OCI-LY7 (cell line): ENCODE results near the gene TREML2. TPM values are rescaled to one million over a fixed set of nuclear protein-coding genes. Genes with fewer than 3 reads are reported as not detected.

ENCODE experiments used
- BruUV-seq: library from RNA; stranded (reverse); fragments of 400-500 nt; replicated peaks from 2 replicates; lab custom pipeline; 2021; lab: Mats Ljungman, UMichigan
- CTCF ChIA-PET: fragments of 300-600 bp; sonication (Branson Sonifier 250); formaldehyde crosslinking; loops from one replicate; lab custom pipeline; 2022; ENCODE audit warnings: antibody characterized with exemption; ENCODE audit not compliant: unreplicated experiment; lab: Charles Lee
- POLR2A ChIA-PET: fragments of 300-600 bp; sonication (Branson Sonifier 250); formaldehyde crosslinking; loops from one replicate; lab custom pipeline; 2022; ENCODE audit warnings: antibody characterized with exemption; lab: Charles Lee
- DNase-seq: peaks from one replicate; pipeline ENCODE4 v3.0.0-alpha.2; 2015; ENCODE audit warnings: low spot score
- H2AFZ ChIP-seq: fragments of 200-600 bp; sonication (generic), shearing (Covaris generic); 2 replicates; pipeline ENCODE4 v1.6.1; 2014; ENCODE audit warnings: mild to moderate bottlenecking, antibody characterized with exemption, low read length, moderate library complexity
- H3K27ac ChIP-seq: fragments of 200-600 bp; sonication (generic); 2 replicates; pipeline ENCODE4 v1.5.1; 2014; ENCODE audit warnings: mixed run types, low read depth, mild to moderate bottlenecking, moderate library complexity, low read length, inconsistent platforms; ENCODE audit not compliant: poor library complexity, severe bottlenecking
- H3K36me3 ChIP-seq: fragments of 200-600 bp; sonication (generic); 2 replicates; pipeline ENCODE4 v1.6.1; 2014; ENCODE audit warnings: mild to moderate bottlenecking, antibody characterized with exemption, low read length, moderate library complexity, mixed read lengths; ENCODE audit not compliant: insufficient read depth
- H3K4me1 ChIP-seq: fragments of 200-600 bp; sonication (generic); 2 replicates; pipeline ENCODE4 v1.5.1; 2014; ENCODE audit warnings: mild to moderate bottlenecking, low read length; ENCODE audit not compliant: insufficient read depth, poor library complexity, severe bottlenecking
- H3K4me2 ChIP-seq: fragments of 200-600 bp; sonication (generic); 2 replicates; pipeline ENCODE4 v1.6.1; 2014; ENCODE audit warnings: mild to moderate bottlenecking, low read length
- H3K4me3 ChIP-seq: fragments of 200-600 bp; sonication (generic); 2 replicates; pipeline ENCODE4 v1.5.1; 2014; ENCODE audit warnings: mild to moderate bottlenecking, low read depth, low read length; ENCODE audit not compliant: poor library complexity, severe bottlenecking
- H3K79me2 ChIP-seq: fragments of 200-600 bp; sonication (generic); 2 replicates; pipeline ENCODE4 v1.6.1; 2016; ENCODE audit warnings: low read depth, mild to moderate bottlenecking, low read length, moderate library complexity, mixed read lengths; ENCODE audit not compliant: insufficient read depth
- H3K9me2 ChIP-seq: fragments of 200-600 bp; sonication (generic); 2 replicates; pipeline ENCODE4 v1.6.1; 2016; ENCODE audit warnings: mild to moderate bottlenecking, low read length, mixed read lengths; ENCODE audit not compliant: insufficient read depth
- H3K9me3 ChIP-seq: fragments of 200-600 bp; sonication (generic); 2 replicates; pipeline ENCODE4 v1.6.1; 2014; ENCODE audit warnings: mild to moderate bottlenecking, mixed run types, low read length, mixed read lengths
- H4K20me1 ChIP-seq: fragments of 200-600 bp; sonication (generic); 2 replicates; pipeline ENCODE4 v1.6.1; 2014; ENCODE audit warnings: mild to moderate bottlenecking, antibody characterized with exemption, low read length, moderate library complexity, mixed read lengths; ENCODE audit not compliant: insufficient read depth
- EZH2phosphoT487 ChIP-seq: fragments of 200-600 bp; sonication (generic); IDR thresholded peaks from 2 replicates; pipeline ENCODE4 v1.6.1; 2018; ENCODE audit warnings: low read depth, borderline replicate concordance, mild to moderate bottlenecking, mixed run types, antibody characterized with exemption, low read length, moderate library complexity, mixed read lengths
- intact Hi-C: fragments of 100-400 bp; cut with micrococcal nuclease; formaldehyde crosslinking; loops from one replicate; pipeline ENCODE4 v1.10.0; 2022; ENCODE audit not compliant: unreplicated experiment
- total RNA-seq, 2 experiments: library from RNA; depleted of rRNA in 1 of 2; stranded (reverse); fragments of >200 nt in 1 of 2; shearing (Covaris generic) in 1 of 2; gene quantifications; 2 replicates each; pipeline ENCODE4 v1.2.3, GENCODE V29; 2014 to 2022
- TF ChIP-seq, protein P1 (sequence below): fragments of 200-600 bp; sonication (generic); conservative IDR thresholded peaks from 2 replicates; pipeline ENCODE4 v1.5.1; 2014; ENCODE audit warnings: mild to moderate bottlenecking, antibody characterized with exemption, low read length, moderate library complexity, mixed read lengths

The TREML2 gene
- total RNA-seq, 2 experiments from 2014 or later = 5.5 to 17.4 TPM

DNA sequence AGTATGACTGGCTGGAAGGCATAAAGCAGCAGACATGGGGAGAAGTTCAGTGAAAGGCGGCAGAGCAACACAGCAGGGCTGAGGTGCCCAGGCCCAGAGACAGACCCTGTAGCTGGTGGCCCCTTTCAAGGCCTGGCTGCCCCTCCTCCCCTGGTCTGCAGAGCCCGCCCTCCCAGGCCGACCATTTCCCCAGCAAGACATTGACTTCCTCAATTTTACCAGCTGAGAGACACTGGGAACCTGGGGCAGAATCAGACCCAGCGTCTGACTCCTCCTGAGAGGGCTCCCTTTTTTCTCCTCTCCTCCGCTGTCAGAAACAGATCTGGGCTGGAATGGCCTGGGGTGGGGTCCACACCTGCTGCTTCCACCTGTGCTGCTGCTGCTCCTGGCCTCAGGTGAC lies 27.1 kb upstream of the TREML2 start, which contains the start of gene TREML4:
Gene TREML4, plus strand, starts transcription at position 254 of the 400 bp plus-strand sequence. Its CDS starts 79 bp downstream, at position 333.
- Histone ChIP-seq H3K9me2 (no peaks in the 10 kb centered on the region), H4K20me1 (no peaks in the 10 kb centered on the region), H3K79me2 (no peaks in the 10 kb centered on the region), H3K36me3 (no peaks in the 10 kb centered on the region), H2AFZ (no peak within 1 kb of the TSS), H3K9me3 (no peaks in the 10 kb centered on the region), H3K4me2 (no peak within 1 kb of the TSS), H3K4me1 (no peaks in the 10 kb centered on the region), H3K27ac (no peak within 1 kb of the TSS), H3K4me3 (no peak within 1 kb of the TSS)
- intact Hi-C loops = no loop called here
- ChIA-PET CTCF (no interaction called here), POLR2A (no interaction called here)
- DNase-seq = no peak
- TF ChIP-seq EZH2phosphoT487 = no peak
- TF ChIP-seq, protein P1, sequence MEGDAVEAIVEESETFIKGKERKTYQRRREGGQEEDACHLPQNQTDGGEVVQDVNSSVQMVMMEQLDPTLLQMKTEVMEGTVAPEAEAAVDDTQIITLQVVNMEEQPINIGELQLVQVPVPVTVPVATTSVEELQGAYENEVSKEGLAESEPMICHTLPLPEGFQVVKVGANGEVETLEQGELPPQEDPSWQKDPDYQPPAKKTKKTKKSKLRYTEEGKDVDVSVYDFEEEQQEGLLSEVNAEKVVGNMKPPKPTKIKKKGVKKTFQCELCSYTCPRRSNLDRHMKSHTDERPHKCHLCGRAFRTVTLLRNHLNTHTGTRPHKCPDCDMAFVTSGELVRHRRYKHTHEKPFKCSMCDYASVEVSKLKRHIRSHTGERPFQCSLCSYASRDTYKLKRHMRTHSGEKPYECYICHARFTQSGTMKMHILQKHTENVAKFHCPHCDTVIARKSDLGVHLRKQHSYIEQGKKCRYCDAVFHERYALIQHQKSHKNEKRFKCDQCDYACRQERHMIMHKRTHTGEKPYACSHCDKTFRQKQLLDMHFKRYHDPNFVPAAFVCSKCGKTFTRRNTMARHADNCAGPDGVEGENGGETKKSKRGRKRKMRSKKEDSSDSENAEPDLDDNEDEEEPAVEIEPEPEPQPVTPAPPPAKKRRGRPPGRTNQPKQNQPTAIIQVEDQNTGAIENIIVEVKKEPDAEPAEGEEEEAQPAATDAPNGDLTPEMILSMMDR = no peak
- BruUV-seq = no TSS peak

DNA sequence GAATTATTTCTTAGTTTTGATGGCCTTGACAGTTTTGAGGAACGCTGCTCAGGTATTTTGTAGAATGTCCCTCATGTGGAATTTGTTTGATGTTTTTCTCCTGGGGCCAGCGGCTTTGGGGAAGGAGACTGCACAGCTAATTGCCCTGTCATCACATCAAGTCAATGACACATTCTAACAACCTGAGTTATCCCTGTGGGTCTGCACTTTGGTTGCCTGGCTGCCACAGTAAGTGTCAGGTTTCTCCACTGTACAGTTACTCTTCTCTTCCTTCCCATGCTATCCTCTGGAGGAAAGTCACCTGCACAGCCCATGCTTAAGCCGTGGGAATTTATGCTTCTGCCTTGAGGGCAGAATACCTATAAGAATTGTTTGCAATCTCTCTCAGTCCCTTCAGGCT lies 25.8 kb upstream of the TREML2 start:
- H3K79me2 ChIP-seq = no peaks in the 10 kb centered on the region
- ChIA-PET POLR2A (no interaction called here), CTCF (no interaction called here)
- H3K27ac ChIP-seq = no peak overlapping the region
- TF ChIP-seq EZH2phosphoT487 = no peak
- TF ChIP-seq, protein P1 = no peak
- H2AFZ ChIP-seq = no peak overlapping the region
- no peak overlapping the region for H3K4me3 ChIP-seq
- H3K4me2 ChIP-seq = no peak overlapping the region
- no peaks in the 10 kb centered on the region for H3K9me3 ChIP-seq
- H3K36me3 ChIP-seq = no peaks in the 10 kb centered on the region
- H3K4me1 ChIP-seq = no peaks in the 10 kb centered on the region
- no peak for DNase-seq
- no peaks in the 10 kb centered on the region for H3K9me2 ChIP-seq
- no peaks in the 10 kb centered on the region for H4K20me1 ChIP-seq
- intact Hi-C loops = no loop called here
- BruUV-seq = no TSS peak

- H3K27ac ChIP-seq = no peak overlapping the region
- H2AFZ ChIP-seq = no peak overlapping the region
- peaks cover 5% of the 10 kb centered on the region for H3K9me3 ChIP-seq
- POLR2A ChIA-PET = interaction anchor here (1.0 kb wide), 1 partner anchor 9 kb away, joined by 4 read pairs; no protein-coding TSS in a partner anchor
- CTCF ChIA-PET = interaction anchor here (0.6 kb wide), 1 partner anchor 505 kb away, joined by 3 read pairs; no protein-coding TSS in a partner anchor
- no peak overlapping the region for H3K4me2 ChIP-seq
- no TSS peak for BruUV-seq
- H3K4me3 ChIP-seq = no peak overlapping the region
- no peak for DNase-seq
- no peaks in the 10 kb centered on the region for H3K79me2 ChIP-seq
- TF ChIP-seq EZH2phosphoT487 = no peak
- TF ChIP-seq, protein P1 = no peak
- no peaks in the 10 kb centered on the region for H3K9me2 ChIP-seq
- intact Hi-C loops = no loop called here
- no peaks in the 10 kb centered on the region for H4K20me1 ChIP-seq
- H3K4me1 ChIP-seq = no peaks in the 10 kb centered on the region
- H3K36me3 ChIP-seq = no peaks in the 10 kb centered on the region
Observed at GRCh38 chr6:41224800-41225199, 23.9 kb upstream of the TREML2 start.
